Anterior cingulate cortex (tissue), 58 donors: ENCODE measurements around the gene VWF.
"Not testable (repeated sequence)": the region's sequence is repeated elsewhere in the genome, so short reads cannot be mapped to it uniquely, and the experiment has no call there.

Source experiments
- DNase-seq, 58 donors: peaks; one replicate each; lab custom pipeline; 2025; lab: John Stamatoyannopoulos, UW

VWF gene

GRCh38 chr12:6041891-6042290 lies 82.6 kb downstream of the VWF start:
- no peak for DNase-seq

- DNase-seq: no peak
Measured at GRCh38 chr12:6040815-6041214, 83.7 kb downstream of the VWF start.

- peak in 50 of 58 donors; percentile 3 to 72 (median 34) for DNase-seq
Measured at GRCh38 chr12:6039894-6040601, 84.4 kb downstream of the VWF start.

GRCh38 chr12:6038160-6038559 lies 86.3 kb downstream of the VWF start:
- peak in 4 of 58 donors; percentile 4 to 28 (median 7) for DNase-seq

- DNase-seq: no peak
Measured at GRCh38 chr12:6037459-6037858, 87.0 kb downstream of the VWF start.

- no peak for DNase-seq
Measured at GRCh38 chr12:6036509-6036908, 88.0 kb downstream of the VWF start.

GRCh38 chr12:6034596-6034995 lies 89.9 kb downstream of the VWF start:
- DNase-seq: no peak

GRCh38 chr12:6033546-6033945 lies 90.9 kb downstream of the VWF start:
- no peak for DNase-seq

- DNase-seq: no peak
Measured at GRCh38 chr12:6032726-6033125, 91.7 kb downstream of the VWF start.

- no peak for DNase-seq
Measured at GRCh38 chr12:6031001-6031400, 93.5 kb downstream of the VWF start.

GRCh38 chr12:6030081-6030480 lies 94.4 kb downstream of the VWF start:
- no peak for DNase-seq

- no peak for DNase-seq
Measured at GRCh38 chr12:6029401-6029800, 95.1 kb downstream of the VWF start.

GRCh38 chr12:6026998-6027397 lies 97.5 kb downstream of the VWF start:
- no peak for DNase-seq

GRCh38 chr12:6025703-6026298 lies 98.7 kb downstream of the VWF start:
- DNase-seq: not testable (repeated sequence)

- peak in 11 of 58 donors; percentile 8 to 57 (median 22) for DNase-seq
Measured at GRCh38 chr12:6024066-6024465, 100.4 kb downstream of the VWF start.

GRCh38 chr12:6020930-6021329 lies 103.5 kb downstream of the VWF start:
- no peak for DNase-seq

- DNase-seq: not testable (repeated sequence)
Measured at GRCh38 chr12:6020511-6020910, 104.0 kb downstream of the VWF start.

GRCh38 chr12:6019256-6019655 lies 105.2 kb downstream of the VWF start:
- DNase-seq: not testable (repeated sequence)

GRCh38 chr12:6018265-6018664 lies 106.2 kb downstream of the VWF start:
- no peak for DNase-seq

- no peak for DNase-seq
Measured at GRCh38 chr12:6016756-6017155, 107.7 kb downstream of the VWF start.

GRCh38 chr12:6016004-6016403 lies 108.5 kb downstream of the VWF start:
- DNase-seq: not testable (repeated sequence)

- DNase-seq: not testable (repeated sequence)
Measured at GRCh38 chr12:6015271-6015670, 109.2 kb downstream of the VWF start.
